Natural killer cell (primary cell): ENCODE results near the gene FOXK1. TPM values are rescaled to one million over a fixed set of nuclear protein-coding genes. Genes with fewer than 3 reads are reported as not detected.

Experiments
- ATAC-seq, 3 donors: fragments of 150-1000 bp in 2 of 3; fragments of 200-7000 bp in 1 of 3; cut with Tn5 transposase; 1 replicate in 1 of 3; 2 replicates in 2 of 3; pipeline ENCODE4 v1.10.0; 2021; ENCODE audit warnings: mild to moderate bottlenecking in 2 of 3, moderate library complexity in 2 of 3
- DNase-seq, 2 donors: peaks; one replicate each; pipeline versions ENCODE4 v3.0.0 to v3.0.0-alpha.2; 2013 to 2021; ENCODE audit warnings: mixed read lengths in 1 of 2
- H3K27ac ChIP-seq: one replicate; pipeline ENCODE4 v1.5.1; 2013; ENCODE audit warnings: mild to moderate bottlenecking, low read length
- H3K27me3 ChIP-seq: one replicate; pipeline ENCODE4 v1.6.1; 2013; ENCODE audit warnings: low read length; ENCODE audit not compliant: control insufficient read depth, insufficient read depth
- H3K36me3 ChIP-seq: one replicate; pipeline ENCODE4 v1.6.1; 2013; ENCODE audit warnings: low read length; ENCODE audit not compliant: control insufficient read depth, insufficient read depth
- H3K4me1 ChIP-seq: one replicate; pipeline ENCODE4 v1.6.1; 2013; ENCODE audit warnings: low read length; ENCODE audit not compliant: control insufficient read depth, insufficient read depth
- H3K4me3 ChIP-seq: one replicate; pipeline ENCODE4 v1.5.1; 2013; ENCODE audit warnings: low read length
- H3K9me3 ChIP-seq: one replicate; pipeline ENCODE4 v1.6.1; 2013; ENCODE audit warnings: low read length; ENCODE audit not compliant: control insufficient read depth, insufficient read depth
- H3K27ac Mint-ChIP-seq, 2 donors: one replicate each; pipeline ENCODE4 v1.8.0; 2022; ENCODE audit warnings: mild to moderate bottlenecking in 2 of 2, mixed read lengths in 2 of 2, moderate library complexity in 1 of 2
- H3K27me3 Mint-ChIP-seq, 2 donors: one replicate each; pipeline ENCODE4 v1.8.0; 2022; ENCODE audit warnings: low read depth in 2 of 2, mixed read lengths in 2 of 2
- H3K36me3 Mint-ChIP-seq: one replicate; pipeline ENCODE4 v1.8.0; 2022; ENCODE audit warnings: mixed read lengths
- H3K4me1 Mint-ChIP-seq, 2 donors: one replicate each; pipeline ENCODE4 v1.8.0; 2022; ENCODE audit warnings: mixed read lengths in 2 of 2
- H3K4me3 Mint-ChIP-seq: one replicate; pipeline ENCODE4 v1.8.0; 2022; ENCODE audit warnings: mild to moderate bottlenecking, moderate library complexity, mixed read lengths
- H3K9me3 Mint-ChIP-seq, 2 donors: one replicate each; pipeline ENCODE4 v1.8.0; 2022; ENCODE audit warnings: mixed read lengths in 2 of 2
- CTCF ChIP-seq: fragments of 200-600 bp; IDR thresholded peaks from one replicate; pipeline ENCODE4 v1.8.0; 2022; ENCODE audit warnings: antibody characterized with exemption
- WGBS: methylation state at CpG from one replicate; pipeline ENCODE4 v1.1.7; 2013; ENCODE audit warnings: missing lambda C conversion rate; ENCODE audit not compliant: insufficient coverage; 5-methylcytosine and 5-hydroxymethylcytosine counted together
- intact Hi-C: fragments of 100-400 bp; cut with micrococcal nuclease; formaldehyde crosslinking; loops from one replicate; pipeline ENCODE4 v1.14.2; 2022
- total RNA-seq, 4 donors: library from RNA; stranded (reverse); fragments of 120-200 nt in 1 of 4; gene quantifications; one replicate each; pipeline versions ENCODE4 v1.2.3 to v1.2.4, GENCODE V29; 2013 to 2022

FOXK1 gene
- total RNA-seq, 3 donors from 2014 or later (not counting 1 experiment from before 2014, with no cell fraction given): 51.6 to 59.7 (median 55.3) TPM

GRCh38 chr7:4745265-4745919 is 63.3 kb downstream of the FOXK1 start:
- Histone ChIP-seq H3K36me3 (peaks cover 24% of the 10 kb centered on the region), H3K9me3 (no peaks in the 10 kb centered on the region), H3K27ac (peak overlapping the region; percentile 73), H3K27me3 (no peaks in the 10 kb centered on the region), H3K4me1 (peaks cover 49% of the 10 kb centered on the region), H3K4me3 (peak overlapping the region; percentile 36)
- H3K27me3 Mint-ChIP-seq: no peaks in the 10 kb centered on the region
- no peaks in the 10 kb centered on the region for H3K9me3 Mint-ChIP-seq
- 23% methylated on average over 11 of the region's 18 CpGs for WGBS
- peak overlapping the region; percentile 93 to 95 for H3K27ac Mint-ChIP-seq
- ATAC-seq (peak in 2 of 3 donors; percentile 21 to 23), DNase-seq (no peak)
- peaks cover 65 to 66% of the 10 kb centered on the region in 2 donors for H3K4me1 Mint-ChIP-seq
- H3K36me3 Mint-ChIP-seq: no peaks in the 10 kb centered on the region
- no peak for TF ChIP-seq CTCF
- peak overlapping the region; percentile 90 for H3K4me3 Mint-ChIP-seq
- intact Hi-C loops: loop anchor here (1.0 to 2.0 kb wide), 2 partner anchors 21 to 61 kb away; no protein-coding TSS in a partner anchor

- Histone ChIP-seq H3K9me3 (no peaks in the 10 kb centered on the region), H3K27ac (peak overlapping the region; percentile 73), H3K4me3 (peak overlapping the region; percentile 31), H3K36me3 (peaks cover 20% of the 10 kb centered on the region), H3K4me1 (peaks cover 49% of the 10 kb centered on the region), H3K27me3 (no peaks in the 10 kb centered on the region)
- DNase-seq (peak; percentile 30 to 62), ATAC-seq (peak; percentile 26 to 55 (median 48))
- intact Hi-C loops: loop anchor here (1.0 to 2.0 kb wide), 3 partner anchors 21 to 62 kb away; partner anchors contain the start of gene AP5Z1
- Mint-ChIP-seq H3K4me1 (peaks cover 65 to 66% of the 10 kb centered on the region in 2 donors), H3K36me3 (no peaks in the 10 kb centered on the region), H3K27ac (peak overlapping the region; percentile 93 to 95), H3K4me3 (peak overlapping the region; percentile 90), H3K9me3 (no peaks in the 10 kb centered on the region), H3K27me3 (no peaks in the 10 kb centered on the region)
- 38% methylated on average over 12 of the region's 12 CpGs for WGBS
- no peak for TF ChIP-seq CTCF
These were observed 64.2 kb downstream of the FOXK1 start for GRCh38 chr7:4745971-4746919.

GRCh38 chr7:4747013-4747412 is 64.9 kb downstream of the FOXK1 start:
- DNase-seq: no peak
- H3K36me3 Mint-ChIP-seq: no peaks in the 10 kb centered on the region
- Histone ChIP-seq H3K27ac (peak overlapping the region; percentile 73), H3K36me3 (peaks cover 15% of the 10 kb centered on the region), H3K27me3 (no peaks in the 10 kb centered on the region), H3K4me3 (no peak overlapping the region), H3K4me1 (peaks cover 49% of the 10 kb centered on the region), H3K9me3 (no peaks in the 10 kb centered on the region)
- WGBS: 95% methylated on average over 21 of the region's 22 CpGs
- no peak for TF ChIP-seq CTCF
- intact Hi-C loops: no loop called here
- H3K9me3 Mint-ChIP-seq: no peaks in the 10 kb centered on the region
- no peak for ATAC-seq
- H3K4me3 Mint-ChIP-seq: peak overlapping the region; percentile 62
- H3K4me1 Mint-ChIP-seq: peaks cover 65 to 66% of the 10 kb centered on the region in 2 donors
- no peaks in the 10 kb centered on the region for H3K27me3 Mint-ChIP-seq
- H3K27ac Mint-ChIP-seq: peak overlapping the region; percentile 93 to 95
